OCI-LY1 (cell line): ENCODE results near the gene RPH3AL.

Experiments used
- H2AFZ ChIP-seq: fragments of 200-600 bp; sonication (generic), shearing (Covaris generic); 2 replicates; pipeline ENCODE4 v1.6.0; 2014; ENCODE audit warnings: antibody characterized with exemption, mild to moderate bottlenecking, low read length
- H3F3A ChIP-seq: fragments of 200-600 bp; sonication (generic), shearing (Covaris generic); 2 replicates; pipeline ENCODE4 v1.6.0; 2014; ENCODE audit warnings: mild to moderate bottlenecking, antibody characterized with exemption, low read length, moderate library complexity; ENCODE audit not compliant: insufficient read depth
- H3K27ac ChIP-seq: fragments of 200-600 bp; sonication (generic); 2 replicates; pipeline ENCODE4 v1.5.1; 2014; ENCODE audit warnings: low read length, mixed run types, mild to moderate bottlenecking, low read depth; ENCODE audit not compliant: poor library complexity, severe bottlenecking
- H3K27me3 ChIP-seq: fragments of 200-600 bp; sonication (generic); 2 replicates; pipeline ENCODE4 v1.6.0; 2014; ENCODE audit warnings: antibody characterized with exemption, mild to moderate bottlenecking, low read length, moderate library complexity; ENCODE audit not compliant: insufficient read depth
- H3K36me3 ChIP-seq: fragments of 200-600 bp; sonication (generic); 2 replicates; pipeline ENCODE4 v1.6.1; 2014; ENCODE audit warnings: mild to moderate bottlenecking, antibody characterized with exemption, low read length, moderate library complexity, mixed read lengths; ENCODE audit not compliant: insufficient read depth
- H3K4me1 ChIP-seq: fragments of 200-600 bp; sonication (generic); 2 replicates; pipeline ENCODE4 v1.5.1; 2014; ENCODE audit warnings: mild to moderate bottlenecking, low read length, moderate library complexity; ENCODE audit not compliant: insufficient read depth, severe bottlenecking
- H3K4me2 ChIP-seq: fragments of 200-600 bp; sonication (generic), shearing (Covaris generic); 2 replicates; pipeline ENCODE4 v1.6.1; 2014; ENCODE audit warnings: low read length
- H3K4me3 ChIP-seq: fragments of 200-600 bp; sonication (generic); 2 replicates; pipeline ENCODE4 v1.5.1; 2014; ENCODE audit warnings: low read length, low read depth, mild to moderate bottlenecking, mixed read lengths; ENCODE audit not compliant: poor library complexity, severe bottlenecking
- H3K79me2 ChIP-seq: fragments of 200-600 bp; shearing (Covaris generic); 2 replicates; pipeline ENCODE4 v1.6.1; 2016; ENCODE audit warnings: mixed run types, low read length, mixed read lengths; ENCODE audit not compliant: insufficient read depth
- H3K9ac ChIP-seq: fragments of 200-600 bp; sonication (generic), shearing (Covaris generic); 2 replicates; pipeline ENCODE4 v1.6.1; 2014; ENCODE audit warnings: mild to moderate bottlenecking, low read length, mixed read lengths
- H3K9me2 ChIP-seq: fragments of 200-600 bp; sonication (generic), shearing (Covaris generic); 2 replicates; pipeline ENCODE4 v1.6.1; 2014; ENCODE audit warnings: low read depth, mild to moderate bottlenecking, low read length, mixed read lengths
- H3K9me3 ChIP-seq: fragments of 200-600 bp; shearing (Covaris generic); 2 replicates; pipeline ENCODE4 v1.6.1; 2014; ENCODE audit warnings: low read length, mixed read lengths
- H4K20me1 ChIP-seq: fragments of 200-600 bp; sonication (generic), shearing (Covaris generic); 2 replicates; pipeline ENCODE4 v1.6.0; 2016; ENCODE audit warnings: mild to moderate bottlenecking, low read length; ENCODE audit not compliant: insufficient read depth
- EZH2 ChIP-seq: fragments of 200-600 bp; sonication (generic), shearing (Covaris generic); IDR thresholded peaks from 2 replicates; pipeline ENCODE4 v1.8.0; 2017; ENCODE audit warnings: borderline replicate concordance, mixed run types, mild to moderate bottlenecking, antibody characterized with exemption, low read length, moderate library complexity, mixed read lengths
- TF ChIP-seq, protein P1 (sequence below): fragments of 200-600 bp; sonication (generic), shearing (Covaris generic); IDR thresholded peaks from 2 replicates; pipeline ENCODE4 v1.5.1; 2017; ENCODE audit warnings: mild to moderate bottlenecking, antibody characterized with exemption, low read length, moderate library complexity, mixed read lengths

Gene RPH3AL

DNA sequence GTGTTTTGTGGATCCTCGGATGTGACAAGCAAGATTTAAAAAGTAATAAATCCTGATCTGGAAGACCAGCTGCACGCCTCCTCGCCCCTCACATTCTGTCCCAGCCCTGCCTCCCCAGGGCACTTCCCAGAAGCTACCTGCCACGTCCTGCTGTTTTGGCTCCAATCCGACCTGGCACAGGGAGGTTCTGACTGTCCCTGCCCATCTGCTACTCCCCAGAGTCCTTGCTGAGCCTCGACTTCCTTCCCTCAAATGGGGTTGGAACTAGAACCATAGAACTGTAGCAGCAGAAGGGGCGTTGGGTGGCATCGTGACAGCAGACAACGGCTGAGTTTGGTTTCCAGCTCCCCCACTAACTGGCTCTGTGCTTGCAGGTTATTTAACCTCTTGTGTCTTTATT, 71.7 kb downstream of the RPH3AL start:
- H3K9me2 ChIP-seq: no peaks in the 10 kb centered on the region
- H3K27me3 ChIP-seq: peaks cover 8% of the 10 kb centered on the region; the same call in 1 of the 2 replicates
- no peaks in the 10 kb centered on the region for H4K20me1 ChIP-seq
- no peaks in the 10 kb centered on the region for H3K79me2 ChIP-seq
- no peaks in the 10 kb centered on the region for H3K4me1 ChIP-seq
- no peaks in the 10 kb centered on the region for H3K9me3 ChIP-seq
- no peak overlapping the region for H3K27ac ChIP-seq
- no peak overlapping the region for H3K4me3 ChIP-seq
- H3K9ac ChIP-seq: no peak overlapping the region
- H3K36me3 ChIP-seq: no peaks in the 10 kb centered on the region; the same call in 1 of the 2 replicates
- no peaks in the 10 kb centered on the region for H3F3A ChIP-seq
- TF ChIP-seq EZH2: no peak
- TF ChIP-seq, protein P1, sequence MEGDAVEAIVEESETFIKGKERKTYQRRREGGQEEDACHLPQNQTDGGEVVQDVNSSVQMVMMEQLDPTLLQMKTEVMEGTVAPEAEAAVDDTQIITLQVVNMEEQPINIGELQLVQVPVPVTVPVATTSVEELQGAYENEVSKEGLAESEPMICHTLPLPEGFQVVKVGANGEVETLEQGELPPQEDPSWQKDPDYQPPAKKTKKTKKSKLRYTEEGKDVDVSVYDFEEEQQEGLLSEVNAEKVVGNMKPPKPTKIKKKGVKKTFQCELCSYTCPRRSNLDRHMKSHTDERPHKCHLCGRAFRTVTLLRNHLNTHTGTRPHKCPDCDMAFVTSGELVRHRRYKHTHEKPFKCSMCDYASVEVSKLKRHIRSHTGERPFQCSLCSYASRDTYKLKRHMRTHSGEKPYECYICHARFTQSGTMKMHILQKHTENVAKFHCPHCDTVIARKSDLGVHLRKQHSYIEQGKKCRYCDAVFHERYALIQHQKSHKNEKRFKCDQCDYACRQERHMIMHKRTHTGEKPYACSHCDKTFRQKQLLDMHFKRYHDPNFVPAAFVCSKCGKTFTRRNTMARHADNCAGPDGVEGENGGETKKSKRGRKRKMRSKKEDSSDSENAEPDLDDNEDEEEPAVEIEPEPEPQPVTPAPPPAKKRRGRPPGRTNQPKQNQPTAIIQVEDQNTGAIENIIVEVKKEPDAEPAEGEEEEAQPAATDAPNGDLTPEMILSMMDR: no peak
- no peak overlapping the region for H2AFZ ChIP-seq
- H3K4me2 ChIP-seq: no peak overlapping the region

DNA sequence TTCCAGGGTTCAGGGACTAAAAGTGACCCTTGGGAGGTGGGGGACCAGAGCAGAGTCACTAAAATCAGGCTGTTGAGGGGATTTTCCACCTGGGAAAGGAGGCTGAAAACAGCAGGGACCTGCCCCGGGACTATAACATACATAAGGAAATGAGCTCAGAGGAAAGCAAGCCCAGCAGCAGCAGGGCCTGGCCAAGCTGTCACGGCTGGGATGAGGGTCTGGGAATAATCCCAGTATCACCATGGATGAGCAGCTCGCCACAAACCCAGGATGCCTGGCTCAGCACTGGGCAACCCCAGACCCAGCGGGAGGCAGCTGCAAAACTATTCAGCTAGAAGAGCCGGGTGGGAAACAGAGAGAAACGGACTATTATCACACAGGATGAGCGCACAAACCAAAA, 72.4 kb downstream of the RPH3AL start:
- Histone ChIP-seq H3K9me2 (no peaks in the 10 kb centered on the region), H3K9ac (no peak overlapping the region), H3K4me3 (no peak overlapping the region), H3K27me3 (peaks cover 8% of the 10 kb centered on the region; the same call in 1 of the 2 replicates), H3F3A (no peaks in the 10 kb centered on the region), H3K4me2 (no peak overlapping the region), H3K9me3 (no peaks in the 10 kb centered on the region), H3K27ac (no peak overlapping the region), H2AFZ (no peak overlapping the region), H4K20me1 (no peaks in the 10 kb centered on the region), H3K4me1 (no peaks in the 10 kb centered on the region), H3K36me3 (no peaks in the 10 kb centered on the region; the same call in 1 of the 2 replicates), H3K79me2 (no peaks in the 10 kb centered on the region)
- TF ChIP-seq EZH2: no peak
- TF ChIP-seq, protein P1: no peak

DNA sequence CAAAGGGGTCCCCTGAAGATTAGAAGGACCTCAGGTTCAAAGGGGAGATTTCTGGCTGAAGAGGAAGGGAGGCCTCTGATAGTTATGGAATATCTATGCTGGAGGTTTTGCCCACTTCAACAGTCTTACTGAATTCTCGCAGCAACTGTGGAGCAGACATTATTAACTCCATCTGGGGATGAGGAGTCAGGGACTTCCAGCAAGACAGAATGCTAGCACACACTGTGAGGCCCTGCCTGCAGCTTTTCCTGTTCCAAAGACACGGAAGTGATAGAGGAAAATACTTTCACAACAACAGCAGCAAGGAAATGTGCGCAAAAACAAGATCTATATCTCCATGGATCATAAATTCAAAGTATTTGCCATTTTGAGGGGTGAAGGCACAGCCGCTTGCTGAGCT, 72.8 kb downstream of the RPH3AL start:
- no peaks in the 10 kb centered on the region for H3K4me1 ChIP-seq
- peaks cover 8% of the 10 kb centered on the region; the same call in 1 of the 2 replicates for H3K27me3 ChIP-seq
- no peak overlapping the region for H3K4me2 ChIP-seq
- H3K79me2 ChIP-seq: no peaks in the 10 kb centered on the region
- TF ChIP-seq, protein P1: no peak
- no peak for TF ChIP-seq EZH2
- no peak overlapping the region for H3K27ac ChIP-seq
- H3K4me3 ChIP-seq: no peak overlapping the region
- H3F3A ChIP-seq: no peaks in the 10 kb centered on the region
- H3K36me3 ChIP-seq: no peaks in the 10 kb centered on the region; the same call in 1 of the 2 replicates
- no peaks in the 10 kb centered on the region for H3K9me3 ChIP-seq
- H4K20me1 ChIP-seq: no peaks in the 10 kb centered on the region
- no peaks in the 10 kb centered on the region for H3K9me2 ChIP-seq
- H2AFZ ChIP-seq: no peak overlapping the region
- H3K9ac ChIP-seq: no peak overlapping the region
